ENCODE measurements around the gene CTU2.
A peak's percentile ranks its signal among the peaks of the same experiment; 100 is the strongest.

CTU2 gene

DNA sequence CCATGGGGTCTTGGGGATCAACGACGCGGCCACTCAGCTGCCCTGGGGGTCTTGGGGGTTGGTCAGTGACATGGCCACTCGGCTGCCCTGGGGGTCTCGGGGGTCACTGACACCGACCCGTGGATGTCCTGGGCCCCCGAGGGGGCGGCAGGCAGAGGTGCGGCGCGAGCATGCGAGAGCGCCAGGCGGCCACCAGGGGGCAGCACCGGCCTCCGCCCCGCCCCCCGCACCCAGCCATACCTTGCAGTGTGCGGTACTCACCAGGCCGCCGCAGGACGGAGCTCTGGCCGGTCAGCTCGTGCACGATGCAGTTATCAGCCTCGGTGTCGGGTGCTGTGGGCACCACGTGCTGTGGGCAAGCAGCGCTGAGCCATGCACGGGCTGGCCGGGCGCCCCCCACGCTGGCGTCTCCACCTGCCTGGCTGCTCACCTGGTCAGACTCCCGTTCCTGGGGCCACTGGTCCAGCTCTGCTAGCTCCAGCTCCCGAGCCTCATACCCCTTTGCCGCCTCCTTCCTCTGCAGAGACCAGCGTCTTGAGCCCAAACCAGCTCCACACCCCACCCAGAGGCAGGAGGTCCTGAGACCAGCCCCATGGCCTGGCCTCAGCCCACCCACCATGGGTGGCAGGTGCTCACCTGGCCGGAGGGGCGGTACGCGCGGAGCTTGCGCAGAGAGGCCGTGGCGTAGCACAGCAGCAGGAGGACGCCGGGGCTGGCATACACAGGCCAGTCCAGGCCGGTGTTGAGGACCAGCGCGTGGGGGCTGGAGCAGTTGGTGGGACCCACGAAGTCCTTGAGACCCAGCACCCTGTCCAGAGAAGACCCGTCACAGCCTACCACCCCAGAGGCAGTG lies 31.2 kb downstream of the CTU2 start:
- H3K27ac ChIP-seq (ENCODE audit: insufficient read depth, low read depth, low read length, poor library complexity, severe bottlenecking): no peak overlapping the region
- 41 to 42% methylated on average over 54 of the region's 54 CpGs for WGBS, 2 experiments
- no peaks in the 10 kb centered on the region for H3K36me3 ChIP-seq (ENCODE audit: control insufficient read depth, insufficient read depth, low read length)
- no peak overlapping the region for H3K4me3 ChIP-seq (ENCODE audit: insufficient read depth, low read depth, low read length)
- H3K4me1 ChIP-seq (ENCODE audit: control insufficient read depth, insufficient read depth, low read length): no peaks in the 10 kb centered on the region
- no peaks in the 10 kb centered on the region for H3K27me3 ChIP-seq (ENCODE audit: control insufficient read depth, insufficient read depth, low read length, poor library complexity, severe bottlenecking)
- no peaks in the 10 kb centered on the region for H3K9me3 ChIP-seq (ENCODE audit: control insufficient read depth, low read length)

DNA sequence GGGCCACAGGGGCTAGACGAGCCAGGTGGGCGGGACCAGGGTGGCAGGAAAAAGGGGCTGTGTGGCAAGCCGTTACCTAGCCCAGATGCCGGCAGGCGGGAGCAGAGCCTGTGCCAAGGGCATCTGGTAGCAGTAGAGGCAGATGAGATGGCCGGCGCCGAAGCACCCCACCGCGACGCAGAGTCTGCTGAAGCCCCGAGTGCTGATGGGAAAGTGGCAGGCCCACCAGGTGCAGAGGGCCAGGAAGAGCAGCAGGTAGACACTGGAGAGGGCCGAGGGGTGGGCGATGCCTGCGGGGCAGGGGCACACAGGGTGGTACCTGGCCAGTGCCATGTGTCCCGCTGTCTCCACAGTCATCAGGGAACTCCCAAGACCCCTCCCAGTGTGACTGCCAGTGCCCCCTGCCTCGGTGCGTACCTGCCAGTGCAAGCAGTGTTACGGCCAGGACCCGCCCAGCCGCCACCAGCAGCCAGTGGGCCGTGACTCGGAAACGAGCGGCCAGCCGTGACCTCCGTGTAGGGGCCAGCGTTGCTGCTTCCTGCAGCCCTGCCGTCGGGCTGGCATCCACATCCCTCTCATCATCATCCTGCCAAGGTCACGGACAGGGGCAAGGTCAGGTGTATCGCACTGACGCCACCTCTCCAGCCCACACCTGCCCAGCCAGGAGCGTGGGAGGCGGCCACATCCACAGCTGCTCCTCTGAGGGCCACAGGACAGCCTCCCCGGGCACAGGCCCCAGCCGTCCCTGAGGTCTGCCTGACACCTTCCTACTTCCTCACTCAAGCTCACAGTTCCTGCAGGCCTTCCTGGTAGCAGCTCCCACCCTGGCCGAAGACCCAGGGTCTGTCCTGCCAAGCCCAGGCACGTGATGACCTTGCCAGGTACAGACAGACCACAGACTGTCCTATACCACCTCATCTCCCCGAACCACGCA lies 32.1 kb downstream of the CTU2 start:
- no peaks in the 10 kb centered on the region for H3K9me3 ChIP-seq (ENCODE audit: control insufficient read depth, low read length)
- 93 to 95% methylated on average over 41 of the region's 41 CpGs for WGBS, 2 experiments
- H3K27me3 ChIP-seq (ENCODE audit: control insufficient read depth, insufficient read depth, low read length, poor library complexity, severe bottlenecking): no peaks in the 10 kb centered on the region
- H3K4me1 ChIP-seq (ENCODE audit: control insufficient read depth, insufficient read depth, low read length): peaks cover under 1% of the 10 kb centered on the region
- no peak overlapping the region for H3K4me3 ChIP-seq (ENCODE audit: insufficient read depth, low read depth, low read length)
- no peaks in the 10 kb centered on the region for H3K36me3 ChIP-seq (ENCODE audit: control insufficient read depth, insufficient read depth, low read length)
- no peak overlapping the region for H3K27ac ChIP-seq (ENCODE audit: insufficient read depth, low read depth, low read length, poor library complexity, severe bottlenecking)

DNA sequence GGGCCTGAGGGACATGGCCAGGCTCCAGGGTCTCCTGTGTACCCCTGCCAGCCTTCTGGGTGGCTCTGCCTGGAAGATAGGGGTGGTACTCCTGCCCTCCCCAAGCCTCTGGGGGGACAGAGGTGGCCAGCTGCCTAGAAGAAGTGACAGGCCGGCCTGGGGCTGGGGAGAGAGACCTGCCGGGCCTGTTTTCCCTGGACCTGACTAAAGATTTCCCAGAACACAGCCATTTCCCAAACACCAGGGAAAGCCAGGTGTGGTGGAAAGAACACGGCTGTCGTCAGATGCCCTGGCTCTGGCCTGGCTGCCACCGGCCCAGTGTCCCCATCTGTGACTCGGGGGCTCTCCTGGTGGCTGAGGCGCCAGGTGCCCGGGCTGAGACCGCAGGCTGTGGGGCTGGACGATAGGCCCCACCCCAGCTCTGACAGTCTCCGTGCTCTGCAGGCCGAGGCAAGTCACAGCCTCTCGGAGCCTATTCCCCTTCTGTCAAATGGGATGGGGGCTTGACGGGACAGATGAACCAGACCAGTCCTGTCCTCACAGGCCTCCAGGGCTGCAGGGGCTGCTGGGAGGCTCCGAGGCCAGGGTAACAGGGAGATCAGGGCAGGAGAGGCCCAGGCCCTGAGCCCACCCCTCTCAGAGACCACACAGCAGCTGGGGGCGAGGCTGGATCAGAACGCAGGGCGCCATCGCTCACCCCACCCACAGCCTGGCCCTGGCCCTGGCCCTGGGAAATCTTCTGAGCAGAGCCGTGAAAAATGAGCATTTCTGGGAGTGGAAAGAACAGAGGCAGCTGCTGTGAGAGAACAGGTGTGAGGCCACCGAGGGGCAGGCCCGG lies 33.1 kb downstream of the CTU2 start:
- Histone ChIP-seq H3K27ac (ENCODE audit: insufficient read depth, low read depth, low read length, poor library complexity, severe bottlenecking) (no peak overlapping the region), H3K27me3 (ENCODE audit: control insufficient read depth, insufficient read depth, low read length, poor library complexity, severe bottlenecking) (no peaks in the 10 kb centered on the region), H3K4me3 (ENCODE audit: insufficient read depth, low read depth, low read length) (no peak overlapping the region), H3K4me1 (ENCODE audit: control insufficient read depth, insufficient read depth, low read length) (peaks cover 8% of the 10 kb centered on the region), H3K36me3 (ENCODE audit: control insufficient read depth, insufficient read depth, low read length) (no peaks in the 10 kb centered on the region), H3K9me3 (ENCODE audit: control insufficient read depth, low read length) (no peaks in the 10 kb centered on the region)
- 89% methylated on average over 22 of the region's 22 CpGs for WGBS, 2 experiments

DNA sequence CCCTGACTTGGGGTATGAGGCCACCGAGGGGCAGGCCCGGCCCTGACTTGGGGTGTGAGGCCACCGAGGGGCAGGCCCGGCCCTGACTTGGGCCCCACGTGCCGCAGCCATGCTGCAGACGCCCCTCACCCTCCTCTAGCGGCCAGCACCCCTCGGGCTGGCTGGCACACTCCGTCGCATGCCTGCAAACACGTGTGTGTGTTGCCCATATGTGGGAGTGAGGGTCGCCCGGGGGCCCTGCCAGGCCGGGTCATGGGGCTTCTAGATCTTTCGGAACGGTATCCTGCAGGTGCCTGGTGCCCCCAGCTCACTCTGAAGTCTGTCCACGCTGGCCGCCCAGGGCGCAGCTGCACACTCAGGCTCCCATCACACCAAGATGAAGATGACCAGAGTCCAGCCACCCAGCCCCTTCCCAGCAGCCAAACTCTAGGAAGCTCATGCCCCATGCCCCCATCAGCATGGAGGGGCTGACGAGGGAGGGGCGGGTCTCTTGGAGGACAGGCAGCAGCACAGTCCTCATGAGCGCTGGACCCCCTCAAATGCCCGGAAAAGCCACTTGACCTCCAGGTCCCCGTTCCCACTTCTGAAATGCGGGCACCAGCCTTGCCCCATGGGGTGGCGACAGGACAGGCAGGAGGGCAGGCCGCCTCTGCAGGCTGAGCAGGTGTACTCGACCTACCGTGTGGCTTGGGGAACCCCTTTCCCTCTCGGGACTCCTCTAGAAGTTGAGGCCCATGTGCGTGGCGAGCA lies 33.8 kb downstream of the CTU2 start:
- peaks cover 9% of the 10 kb centered on the region for H3K4me1 ChIP-seq (ENCODE audit: control insufficient read depth, insufficient read depth, low read length)
- no peaks in the 10 kb centered on the region for H3K36me3 ChIP-seq (ENCODE audit: control insufficient read depth, insufficient read depth, low read length)
- H3K27me3 ChIP-seq (ENCODE audit: control insufficient read depth, insufficient read depth, low read length, poor library complexity, severe bottlenecking): no peaks in the 10 kb centered on the region
- WGBS, 2 experiments: 94% methylated on average over 33 of the region's 33 CpGs
- no peak overlapping the region for H3K27ac ChIP-seq (ENCODE audit: insufficient read depth, low read depth, low read length, poor library complexity, severe bottlenecking)
- H3K9me3 ChIP-seq (ENCODE audit: control insufficient read depth, low read length): no peaks in the 10 kb centered on the region
- no peak overlapping the region for H3K4me3 ChIP-seq (ENCODE audit: insufficient read depth, low read depth, low read length)

DNA sequence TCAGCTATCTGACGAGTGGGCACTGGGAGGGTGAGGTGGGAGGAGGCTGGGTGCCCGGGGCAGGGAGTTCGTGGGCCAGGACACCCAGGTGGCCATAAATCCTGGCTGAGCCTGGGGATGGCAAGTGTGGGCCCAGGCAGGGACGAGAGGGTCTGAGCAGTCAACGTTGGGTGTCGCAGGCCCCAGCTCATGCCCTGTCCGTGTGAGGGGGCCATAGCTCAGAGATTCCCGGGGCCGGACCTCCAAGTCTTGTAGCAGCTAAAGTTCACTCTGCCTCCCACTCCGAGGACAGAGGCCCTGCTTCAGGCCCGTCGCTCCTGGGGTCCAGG lies 34.4 kb downstream of the CTU2 start:
- H3K27ac ChIP-seq (ENCODE audit: insufficient read depth, low read depth, low read length, poor library complexity, severe bottlenecking): no peak overlapping the region
- H3K4me3 ChIP-seq (ENCODE audit: insufficient read depth, low read depth, low read length): no peak overlapping the region
- peaks cover 11% of the 10 kb centered on the region for H3K4me1 ChIP-seq (ENCODE audit: control insufficient read depth, insufficient read depth, low read length)
- no peaks in the 10 kb centered on the region for H3K27me3 ChIP-seq (ENCODE audit: control insufficient read depth, insufficient read depth, low read length, poor library complexity, severe bottlenecking)
- no peaks in the 10 kb centered on the region for H3K36me3 ChIP-seq (ENCODE audit: control insufficient read depth, insufficient read depth, low read length)
- WGBS, 2 experiments: 93 to 94% methylated on average over 12 of the region's 12 CpGs
- H3K9me3 ChIP-seq (ENCODE audit: control insufficient read depth, low read length): no peaks in the 10 kb centered on the region

DNA sequence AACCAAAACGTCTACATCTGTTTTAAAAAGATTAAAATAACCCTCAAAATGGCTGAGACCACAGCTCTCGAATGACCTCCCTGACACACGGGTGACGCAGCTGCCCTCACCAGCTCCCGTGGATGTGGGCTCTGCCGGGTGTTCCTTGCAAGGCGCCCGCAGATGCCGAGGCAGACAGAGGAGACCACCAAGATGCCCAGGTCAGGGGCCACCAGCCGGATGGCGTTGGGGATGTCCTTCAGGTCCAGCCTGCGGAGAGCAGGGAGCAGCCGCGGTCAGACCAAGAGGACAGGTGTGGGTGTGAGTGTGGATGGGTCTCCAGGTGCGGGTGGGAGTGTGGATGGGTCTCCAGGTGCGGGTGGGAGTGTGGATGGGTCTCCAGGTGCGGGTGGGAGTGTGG lies 35.1 kb downstream of the CTU2 start:
- 93 to 95% methylated on average over 16 of the region's 17 CpGs for WGBS, 2 experiments
- H3K4me1 ChIP-seq (ENCODE audit: control insufficient read depth, insufficient read depth, low read length): peaks cover 11% of the 10 kb centered on the region
- no peaks in the 10 kb centered on the region for H3K27me3 ChIP-seq (ENCODE audit: control insufficient read depth, insufficient read depth, low read length, poor library complexity, severe bottlenecking)

DNA sequence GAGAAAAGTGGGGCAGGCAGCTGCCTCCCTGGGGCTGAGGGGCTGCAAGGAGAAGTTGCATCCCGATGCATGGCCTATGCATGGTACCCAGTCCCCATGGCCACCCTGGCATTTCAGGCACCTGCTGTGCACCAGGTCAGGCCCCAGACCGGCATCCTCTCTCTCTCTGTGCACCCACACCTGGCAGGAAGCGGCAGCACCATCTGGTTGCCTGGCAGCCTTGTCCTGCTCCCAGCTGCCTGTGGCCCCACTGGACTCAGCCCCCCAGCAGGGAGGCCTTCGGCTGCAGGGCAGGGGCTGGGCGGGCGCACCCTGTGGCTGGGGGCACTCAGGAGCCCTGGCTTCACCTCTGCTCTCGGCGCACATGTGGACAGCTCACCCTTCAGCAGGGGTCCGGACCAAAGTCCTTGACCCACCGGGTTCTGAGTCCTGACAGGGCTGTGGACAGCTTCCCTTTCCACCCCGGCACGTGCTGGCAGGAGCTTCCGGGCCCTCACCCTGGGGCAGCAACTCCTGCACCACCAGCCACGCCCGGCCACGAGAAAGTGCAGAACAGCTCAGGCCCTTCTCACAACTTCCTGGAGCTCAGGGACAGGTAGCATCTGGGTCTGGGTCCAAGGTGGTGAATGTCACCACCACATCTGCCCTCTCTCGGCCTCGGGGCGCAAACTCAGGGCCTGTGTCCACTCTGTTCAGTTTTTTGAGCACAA lies 36.7 kb downstream of the CTU2 start:
- no peaks in the 10 kb centered on the region for H3K36me3 ChIP-seq (ENCODE audit: control insufficient read depth, insufficient read depth, low read length)
- WGBS, 2 experiments: 85% methylated on average over 19 of the region's 19 CpGs
- no peaks in the 10 kb centered on the region for H3K27me3 ChIP-seq (ENCODE audit: control insufficient read depth, insufficient read depth, low read length, poor library complexity, severe bottlenecking)

More for the DNA sequence above, 35.1 kb downstream of the CTU2 start:
- H3K9me3 ChIP-seq (ENCODE audit: control insufficient read depth, low read length): no peaks in the 10 kb centered on the region
- no peak overlapping the region for H3K4me3 ChIP-seq (ENCODE audit: insufficient read depth, low read depth, low read length)
- no peaks in the 10 kb centered on the region for H3K36me3 ChIP-seq (ENCODE audit: control insufficient read depth, insufficient read depth, low read length)
- no peak overlapping the region for H3K27ac ChIP-seq (ENCODE audit: insufficient read depth, low read depth, low read length, poor library complexity, severe bottlenecking)

DNA sequence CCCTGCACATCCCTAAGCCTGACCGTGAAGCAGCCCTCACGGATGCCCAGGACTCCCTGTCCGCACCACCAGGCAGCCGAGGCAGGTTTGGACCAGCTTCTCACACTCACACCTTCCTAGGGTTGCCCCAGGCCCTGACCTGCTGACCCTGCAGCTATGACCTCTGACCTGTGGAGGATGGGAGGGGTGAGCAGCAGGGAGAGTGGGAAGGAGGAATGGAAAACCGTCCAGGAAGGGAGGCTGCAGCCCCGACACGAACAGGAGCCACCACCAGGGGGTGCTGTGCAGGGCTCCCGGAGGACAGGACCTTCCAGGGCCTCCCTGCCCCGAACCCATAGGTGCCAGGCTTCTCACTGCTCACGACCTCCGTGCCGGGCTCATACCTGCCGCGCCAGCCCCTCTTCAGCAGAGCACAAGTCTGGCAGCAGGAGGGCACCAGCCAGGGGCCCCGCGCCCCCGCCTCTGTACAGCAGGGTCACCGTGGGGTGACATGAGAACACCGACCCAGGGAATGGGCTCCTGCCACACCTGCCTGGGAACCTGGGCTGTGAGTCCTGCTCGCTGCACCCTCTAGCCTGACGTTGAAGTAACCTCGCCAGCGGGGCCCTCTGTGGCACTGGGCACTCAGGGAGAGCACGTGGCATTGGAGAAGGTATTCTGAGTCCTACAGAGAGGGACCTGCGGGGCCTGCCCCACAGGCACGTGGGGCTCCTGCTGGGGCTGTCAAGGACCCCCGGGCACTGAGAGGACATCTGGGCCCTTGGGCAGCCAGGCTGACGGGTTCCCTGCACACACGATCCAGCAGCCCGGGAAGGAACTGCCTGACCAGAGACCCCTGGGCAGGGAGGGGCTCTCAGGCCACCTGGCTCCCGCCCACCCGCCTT lies 37.6 kb downstream of the CTU2 start:
- Histone ChIP-seq H3K4me3 (ENCODE audit: insufficient read depth, low read depth, low read length) (no peak overlapping the region), H3K4me1 (ENCODE audit: control insufficient read depth, insufficient read depth, low read length) (peaks cover 11% of the 10 kb centered on the region), H3K36me3 (ENCODE audit: control insufficient read depth, insufficient read depth, low read length) (no peaks in the 10 kb centered on the region), H3K9me3 (ENCODE audit: control insufficient read depth, low read length) (no peaks in the 10 kb centered on the region), H3K27me3 (ENCODE audit: control insufficient read depth, insufficient read depth, low read length, poor library complexity, severe bottlenecking) (no peaks in the 10 kb centered on the region), H3K27ac (ENCODE audit: insufficient read depth, low read depth, low read length, poor library complexity, severe bottlenecking) (peak overlapping the region; percentile 36)
- WGBS, 2 experiments: 72% methylated on average over 32 of the region's 32 CpGs

More for the DNA sequence above, 36.7 kb downstream of the CTU2 start:
- peak overlapping the region; percentile 36 for H3K27ac ChIP-seq (ENCODE audit: insufficient read depth, low read depth, low read length, poor library complexity, severe bottlenecking)
- H3K4me3 ChIP-seq (ENCODE audit: insufficient read depth, low read depth, low read length): no peak overlapping the region
- peaks cover 11% of the 10 kb centered on the region for H3K4me1 ChIP-seq (ENCODE audit: control insufficient read depth, insufficient read depth, low read length)
- no peaks in the 10 kb centered on the region for H3K9me3 ChIP-seq (ENCODE audit: control insufficient read depth, low read length)

Measured in ectodermal cell (in vitro differentiated cells).